AG04450 (cell line): ENCODE results near the gene MARVELD1. TPM values are rescaled to one million over a fixed set of nuclear protein-coding genes. Genes with fewer than 3 reads are reported as not detected.

Source experiments
- CTCF ChIA-PET: fragments of 300-600, 350-600 bp; formaldehyde crosslinking; extraction: SDS; loops from one replicate; lab custom pipeline; 2022; ENCODE audit warnings: antibody characterized with exemption, inconsistent platforms; lab: Charles Lee
- POLR2A ChIA-PET: fragments of 350-600 bp; formaldehyde crosslinking; extraction: SDS; loops from one replicate; lab custom pipeline; 2021; ENCODE audit warnings: antibody characterized with exemption, inconsistent platforms; lab: Yijun Ruan, JAX
- DNase-seq: peaks from one replicate; pipeline ENCODE4 v3.0.0-alpha.2; 2011; ENCODE audit warnings: low read depth, low spot score
- H3K27ac ChIP-seq: one replicate; pipeline ENCODE4 v1.5.1; 2012; ENCODE audit warnings: low read depth, low read length, control low read depth
- H3K27me3 ChIP-seq: one replicate; pipeline ENCODE4 v1.6.0; 2012; ENCODE audit warnings: low read length; ENCODE audit not compliant: control insufficient read depth, insufficient read depth
- H3K4me3 ChIP-seq: 2 replicates; pipeline ENCODE4 v1.5.1; 2011; ENCODE audit warnings: mild to moderate bottlenecking, low read depth, low read length, control low read depth
- H3K9me3 ChIP-seq: 2 replicates; pipeline ENCODE4 v1.5.1; 2012; ENCODE audit warnings: low read length; ENCODE audit not compliant: control insufficient read depth, insufficient read depth
- polyA plus RNA-seq: library from polyadenylated mRNA; depleted of rRNA; stranded (reverse); fragments of >200 nt; gene quantifications from 2 replicates; pipeline ENCODE4 v1.2.3, GENCODE V29; 2011
- TF ChIP-seq, protein P1 (sequence below): IDR thresholded peaks from 2 replicates; pipeline ENCODE4 v1.5.1; 2011; ENCODE audit warnings: low read depth, low read length, control low read depth, inconsistent platforms

The MARVELD1 gene
- polyA plus RNA-seq, 1 experiment: 76.2 TPM

DNA sequence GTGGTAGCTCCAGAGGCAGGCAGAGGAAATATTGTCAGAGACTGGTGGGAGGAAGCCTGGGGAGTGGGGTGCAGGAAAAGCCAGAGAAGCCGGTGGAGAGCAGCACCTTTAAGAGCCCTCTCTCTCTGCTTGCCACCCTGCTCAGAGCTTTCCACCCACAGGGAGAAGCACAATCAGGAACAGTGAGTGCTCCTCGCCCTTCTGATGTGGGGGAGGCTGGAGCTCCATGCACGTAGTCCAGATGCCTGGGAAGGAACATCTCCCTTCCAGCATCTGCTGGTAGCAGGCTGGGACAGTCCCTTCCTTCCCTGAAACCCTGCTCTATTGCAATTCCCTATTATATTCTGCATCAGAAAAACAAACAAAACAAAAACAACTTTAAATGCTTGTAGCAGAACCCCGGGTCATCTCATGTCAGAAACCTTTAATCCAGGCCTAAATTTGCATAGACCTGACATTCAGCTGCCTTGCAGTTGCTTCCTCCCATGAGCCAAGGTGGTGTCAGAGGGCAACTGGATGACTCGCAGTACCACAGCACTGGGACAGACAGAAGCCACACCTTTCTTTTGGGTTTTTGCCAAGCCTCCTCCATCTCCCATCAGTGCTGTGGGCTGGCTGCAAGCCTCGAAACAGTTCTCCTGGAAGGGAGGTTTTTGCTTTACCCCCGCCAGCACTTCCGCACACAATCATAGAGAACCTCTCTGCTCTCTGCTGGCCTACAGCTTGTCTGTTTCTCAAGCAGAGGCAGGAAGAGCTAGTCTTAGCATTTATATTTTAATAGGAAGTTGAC, 39.6 kb upstream of the MARVELD1 start:
- no peak for DNase-seq
- POLR2A ChIA-PET: interaction anchor here (1.0 to 1.1 kb wide), 2 partner anchors 13 to 25 kb away, joined by 3 read pairs; partner anchors contain the start of gene AVPI1
- Histone ChIP-seq H3K27me3 (no peaks in the 10 kb centered on the region), H3K4me3 (no peak overlapping the region), H3K9me3 (no peaks in the 10 kb centered on the region), H3K27ac (peak overlapping the region; percentile 39)
- TF ChIP-seq, protein P1, sequence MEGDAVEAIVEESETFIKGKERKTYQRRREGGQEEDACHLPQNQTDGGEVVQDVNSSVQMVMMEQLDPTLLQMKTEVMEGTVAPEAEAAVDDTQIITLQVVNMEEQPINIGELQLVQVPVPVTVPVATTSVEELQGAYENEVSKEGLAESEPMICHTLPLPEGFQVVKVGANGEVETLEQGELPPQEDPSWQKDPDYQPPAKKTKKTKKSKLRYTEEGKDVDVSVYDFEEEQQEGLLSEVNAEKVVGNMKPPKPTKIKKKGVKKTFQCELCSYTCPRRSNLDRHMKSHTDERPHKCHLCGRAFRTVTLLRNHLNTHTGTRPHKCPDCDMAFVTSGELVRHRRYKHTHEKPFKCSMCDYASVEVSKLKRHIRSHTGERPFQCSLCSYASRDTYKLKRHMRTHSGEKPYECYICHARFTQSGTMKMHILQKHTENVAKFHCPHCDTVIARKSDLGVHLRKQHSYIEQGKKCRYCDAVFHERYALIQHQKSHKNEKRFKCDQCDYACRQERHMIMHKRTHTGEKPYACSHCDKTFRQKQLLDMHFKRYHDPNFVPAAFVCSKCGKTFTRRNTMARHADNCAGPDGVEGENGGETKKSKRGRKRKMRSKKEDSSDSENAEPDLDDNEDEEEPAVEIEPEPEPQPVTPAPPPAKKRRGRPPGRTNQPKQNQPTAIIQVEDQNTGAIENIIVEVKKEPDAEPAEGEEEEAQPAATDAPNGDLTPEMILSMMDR: no peak
- CTCF ChIA-PET: interaction anchor here (1.8 kb wide), 1 partner anchor 57 kb away, joined by 6 read pairs; no protein-coding TSS in a partner anchor

DNA sequence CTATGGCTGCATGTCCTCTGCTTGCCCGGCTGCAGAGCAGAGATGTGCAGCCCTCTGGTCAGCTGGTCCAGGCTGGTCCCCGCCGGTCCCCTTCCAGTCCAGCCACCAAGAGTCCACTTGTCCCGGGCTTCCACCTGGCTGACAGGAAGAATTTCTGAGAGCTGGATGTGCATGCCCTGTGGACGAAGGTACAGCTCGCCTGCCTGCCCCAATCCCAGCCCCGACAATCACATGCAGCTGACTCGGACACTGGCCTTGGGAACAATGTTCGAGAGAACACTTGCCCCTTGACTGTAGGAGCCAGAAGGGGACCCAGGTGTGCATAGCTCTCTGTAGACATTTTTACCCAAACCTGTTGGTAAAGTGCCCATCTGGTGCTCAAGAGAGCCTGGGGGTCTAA, 38.3 kb upstream of the MARVELD1 start:
- H3K27ac ChIP-seq: no peak overlapping the region
- H3K4me3 ChIP-seq: no peak overlapping the region
- no peaks in the 10 kb centered on the region for H3K27me3 ChIP-seq
- POLR2A ChIA-PET: interaction anchor here (0.6 kb wide), 1 partner anchor 59 kb away, joined by 3 read pairs; no protein-coding TSS in a partner anchor
- CTCF ChIA-PET: interaction anchor here (0.7 to 6.6 kb wide), 3 partner anchors 27 to 57 kb away, joined by 3 to 53 read pairs (median 33); no protein-coding TSS in a partner anchor
- TF ChIP-seq, protein P1: no peak
- DNase-seq: no peak
- H3K9me3 ChIP-seq: no peaks in the 10 kb centered on the region

DNA sequence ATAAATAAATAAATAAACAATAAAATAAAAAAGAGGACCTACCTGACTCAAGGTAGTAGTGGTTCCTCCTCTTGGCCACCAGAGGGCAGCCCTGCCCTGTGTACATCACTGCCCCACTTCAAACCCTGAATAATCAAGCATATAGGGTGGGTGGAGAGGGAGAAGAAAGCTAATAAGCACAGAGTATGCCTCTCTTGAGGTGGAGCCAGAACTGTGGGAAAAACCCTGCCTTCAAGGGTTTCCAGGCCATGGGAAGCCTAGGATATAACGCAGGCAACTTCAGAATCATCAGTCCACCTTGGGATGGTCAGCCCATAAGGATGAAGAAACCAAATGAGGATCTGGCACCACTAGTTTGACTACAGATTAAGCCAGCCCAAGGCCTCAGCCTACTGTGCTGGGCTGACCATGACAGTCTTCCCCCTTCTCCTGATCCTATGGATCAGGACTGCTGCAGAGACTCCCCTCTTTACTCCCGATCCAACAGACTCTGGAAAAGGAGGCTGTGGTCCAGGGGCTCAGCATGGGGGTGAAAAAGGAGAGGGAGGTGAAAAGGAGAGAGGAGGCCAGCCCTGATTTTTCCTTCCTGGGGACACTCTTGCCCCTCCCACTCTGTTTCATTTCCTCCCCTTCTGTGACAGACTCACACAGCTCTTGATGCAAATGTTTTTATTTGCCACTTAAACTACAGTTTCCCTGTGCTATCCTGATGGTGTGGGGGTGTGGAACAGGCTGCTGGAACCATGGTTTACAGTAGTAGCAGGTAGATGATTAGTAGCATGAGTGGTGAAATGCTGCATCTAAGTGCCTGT, 36.6 kb upstream of the MARVELD1 start:
- H3K27ac ChIP-seq: peak overlapping the region; percentile 21

DNA sequence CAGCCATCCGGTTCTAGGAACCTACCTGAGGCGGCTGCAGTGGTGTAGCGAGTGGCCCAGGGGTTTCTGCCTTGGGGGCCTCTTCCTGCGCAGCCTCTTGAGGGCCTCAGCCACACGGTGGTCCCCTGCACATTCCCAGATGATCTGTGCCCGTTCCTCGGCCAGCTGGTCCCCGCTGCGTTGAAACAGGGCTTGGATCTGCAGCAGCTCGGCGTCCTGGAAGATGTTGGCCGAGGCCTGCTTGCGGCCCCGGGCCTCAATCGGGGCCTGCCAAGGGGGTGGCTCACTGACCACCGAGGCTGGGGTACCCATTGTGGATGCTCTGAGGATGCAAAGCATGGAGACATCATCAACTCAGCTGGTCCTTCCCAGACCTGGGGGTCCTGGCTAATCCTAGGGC, 33.9 kb upstream of the MARVELD1 start:
- TF ChIP-seq, protein P1: no peak
- CTCF ChIA-PET: interaction anchor here (0.6 to 6.6 kb wide), 3 partner anchors 22 to 84 kb away, joined by 6 to 109 read pairs (median 53); partner anchors contain the start of gene ZFYVE27
- POLR2A ChIA-PET: interaction anchor here (0.7 kb wide), 1 partner anchor 35 kb away, joined by 3 read pairs; no protein-coding TSS in a partner anchor
- Histone ChIP-seq H3K27ac (no peak overlapping the region), H3K27me3 (no peaks in the 10 kb centered on the region), H3K9me3 (no peaks in the 10 kb centered on the region), H3K4me3 (no peak overlapping the region)
- DNase-seq: no peak

More for the DNA sequence above, 36.6 kb upstream of the MARVELD1 start:
- Histone ChIP-seq H3K9me3 (no peaks in the 10 kb centered on the region), H3K27me3 (no peaks in the 10 kb centered on the region), H3K4me3 (no peak overlapping the region)
- no peak for DNase-seq
- ChIA-PET CTCF (interaction anchor here (0.6 to 6.6 kb wide), 25 partner anchors 9 to 268 kb away, joined by 3 to 109 read pairs (median 5); partner anchors contain the start of genes ANKRD2, AVPI1, MARVELD1 and ZFYVE27), POLR2A (interaction anchor here (0.6 to 2.1 kb wide), 2 partner anchors 10 to 37 kb away, joined by 5 to 8 read pairs; partner anchors contain the start of gene AVPI1)
- TF ChIP-seq, protein P1: peak; percentile 87
